HK-2 (cell line): ENCODE measurements around the gene SETD9.

Experiments used
- DNase-seq: peaks from one replicate; pipeline ENCODE4 v3.0.0-alpha.2; 2018; ENCODE audit not compliant: unreplicated experiment

The SETD9 gene

GRCh38 chr5:56938858-56939257 lies 29.5 kb downstream of the SETD9 start:
- DNase-seq: no peak

DNA sequence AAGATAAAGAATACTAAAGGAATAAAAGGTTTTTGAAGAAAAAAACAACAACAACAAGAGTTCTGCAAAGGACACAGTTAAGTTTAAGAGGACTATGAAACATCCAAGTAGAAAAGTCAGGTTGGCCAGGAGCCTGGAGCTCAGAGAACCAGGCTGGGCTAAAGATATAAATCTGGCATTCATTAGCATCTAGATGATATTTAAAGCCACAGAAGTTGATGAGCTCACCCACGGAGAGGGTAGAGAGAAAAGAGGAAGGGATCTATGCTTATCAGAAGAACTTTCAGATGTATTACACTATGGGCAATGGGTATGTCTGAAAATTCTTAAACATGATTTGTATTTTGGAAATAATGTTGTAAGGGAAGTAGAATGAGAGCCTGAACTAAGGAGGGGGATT lies 32.6 kb downstream of the SETD9 start:
- DNase-seq: no peak

DNA sequence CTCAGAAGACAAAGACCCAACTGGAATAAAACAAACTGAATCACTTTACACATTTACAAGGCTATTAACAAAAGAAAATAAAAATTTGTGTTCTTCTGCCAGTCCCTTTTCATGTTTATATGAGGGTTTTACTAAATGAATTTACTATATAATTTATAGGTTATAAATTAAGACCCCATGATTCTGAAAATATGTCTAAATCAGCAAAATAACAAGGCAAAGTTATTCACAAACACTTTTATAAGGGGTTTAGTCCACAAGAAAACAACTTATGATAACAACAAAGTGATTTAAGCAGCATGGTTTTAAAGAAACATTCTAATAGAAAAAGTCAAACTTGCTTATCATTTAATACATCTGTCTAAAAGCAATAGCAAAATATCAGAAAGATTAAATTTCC lies 37.7 kb downstream of the SETD9 start:
- no peak for DNase-seq

DNA sequence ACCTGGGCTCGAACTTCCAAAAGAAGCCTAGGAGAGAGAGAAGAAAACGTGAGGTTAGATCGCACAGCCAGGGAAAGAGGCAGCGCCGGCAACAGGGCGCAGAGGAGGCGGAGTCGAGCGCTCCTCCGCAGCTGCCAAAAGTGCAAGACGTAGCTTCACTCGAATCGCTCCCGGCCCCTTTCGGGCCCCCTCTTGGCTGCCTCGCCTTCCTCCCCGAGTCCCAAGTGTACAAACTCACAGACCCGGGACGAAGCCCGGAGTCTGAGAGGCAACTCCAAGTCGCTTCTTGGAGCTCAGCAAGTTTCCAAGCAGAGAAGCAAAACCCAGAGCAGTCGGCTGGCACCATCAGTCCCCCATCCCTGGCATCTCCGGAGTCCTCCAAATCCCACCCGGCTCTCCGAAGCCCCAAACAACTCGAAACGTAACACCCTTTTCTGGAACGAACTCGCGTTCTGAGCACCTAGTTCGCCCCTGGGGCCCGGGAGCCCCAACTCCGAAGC lies 41.3 kb downstream of the SETD9 start:
- DNase-seq: peak; percentile 29

DNA sequence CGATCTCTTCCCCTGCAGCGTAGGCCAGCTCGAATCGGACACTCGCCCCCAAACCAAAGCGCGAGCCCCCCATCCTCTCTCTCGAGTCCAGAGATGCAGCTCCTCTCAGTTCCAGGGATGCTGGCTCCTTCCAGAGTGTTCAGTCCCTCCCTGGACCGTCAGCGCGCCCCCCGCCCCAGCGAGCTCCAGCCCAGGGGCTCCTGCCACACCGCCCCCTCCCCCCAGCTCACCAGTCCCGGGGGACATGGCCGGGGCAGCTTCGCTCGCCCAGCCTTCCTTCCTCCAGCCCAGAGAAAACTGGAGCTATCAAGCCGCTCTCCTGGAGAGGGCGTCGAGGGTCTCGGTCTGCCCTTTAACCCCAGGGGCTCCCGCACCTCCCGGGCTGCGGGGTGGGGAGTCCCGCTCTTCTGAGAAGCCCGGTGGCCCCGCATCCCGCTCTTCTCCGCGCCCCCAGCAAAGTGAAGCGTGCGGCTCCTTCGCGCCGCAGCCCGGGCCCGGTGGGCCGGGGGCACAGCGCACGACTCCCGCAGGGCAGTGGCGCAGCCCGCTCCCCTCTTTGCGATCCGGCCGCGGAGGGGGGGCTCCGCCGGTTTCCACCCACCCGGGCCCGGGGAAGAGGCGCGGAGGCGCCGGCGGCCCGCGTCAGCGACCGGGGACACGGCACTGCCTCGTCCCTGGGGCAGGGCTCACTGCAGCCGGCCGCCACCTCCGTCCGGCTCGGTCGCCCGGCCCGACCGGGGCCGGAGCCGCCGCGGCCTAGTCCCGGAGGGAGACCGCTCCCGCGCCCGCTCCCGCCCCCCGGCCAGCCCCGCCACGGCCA lies 41.9 kb downstream of the SETD9 start:
- DNase-seq: peak; percentile 12

GRCh38 chr5:56951946-56952691 lies 42.7 kb downstream of the SETD9 start, which contains the start of gene MIER3:
MIER3 (minus strand) TSS chr5:56952123; CDS start chr5:56952102, 21 bp downstream.
- DNase-seq: peak; percentile 70

GRCh38 chr5:56954262-56954661 lies 44.9 kb downstream of the SETD9 start:
- DNase-seq: no peak

GRCh38 chr5:56958595-56958994 lies 49.2 kb downstream of the SETD9 start:
- no peak for DNase-seq

- DNase-seq: no peak
Measured at GRCh38 chr5:56959326-56959725, 49.9 kb downstream of the SETD9 start.

GRCh38 chr5:56961746-56962145 lies 52.4 kb downstream of the SETD9 start:
- DNase-seq: no peak

DNA sequence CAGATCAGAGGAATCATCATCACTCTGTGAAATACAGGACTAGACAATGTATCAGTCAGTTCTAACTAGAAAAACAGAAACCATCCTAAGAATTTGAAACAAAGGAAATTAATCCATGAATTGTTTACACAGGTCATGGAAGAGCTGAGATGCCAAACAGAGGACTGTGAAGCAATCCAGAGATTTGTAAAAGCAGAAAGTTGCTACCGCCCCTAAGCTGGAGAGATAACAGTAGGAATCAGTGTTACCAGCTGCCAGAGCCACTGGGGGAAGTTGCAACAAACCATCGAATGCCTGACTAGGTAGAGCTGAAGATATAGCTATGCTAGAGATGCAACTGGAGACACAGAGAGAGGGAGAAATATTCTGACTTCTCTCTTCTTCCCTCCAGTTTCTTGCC lies 52.9 kb downstream of the SETD9 start:
- no peak for DNase-seq

DNA sequence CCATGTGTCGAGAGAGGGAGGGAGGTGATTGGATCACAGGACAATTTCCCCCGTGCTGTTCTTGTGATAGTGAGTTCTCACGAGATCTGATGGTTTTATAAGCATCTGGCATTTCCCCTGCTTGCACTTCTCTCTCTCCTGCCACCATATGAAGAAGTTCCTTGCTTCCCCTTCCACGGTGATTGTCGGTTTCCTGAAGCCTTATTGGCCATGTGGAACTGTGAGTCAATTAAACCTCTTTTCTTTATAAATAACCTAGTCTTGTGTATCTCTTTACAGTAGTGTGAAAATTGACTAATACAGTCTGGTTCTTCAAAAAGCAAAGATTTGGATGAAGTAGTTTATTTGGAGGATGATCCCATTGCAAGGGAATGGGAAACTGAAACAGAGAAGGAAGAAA lies 53.9 kb downstream of the SETD9 start:
- DNase-seq: no peak

GRCh38 chr5:56964173-56964572 lies 54.8 kb downstream of the SETD9 start:
- DNase-seq: no peak
